Measurements from ENCODE around the gene ZPBP.

ZPBP gene

DNA sequence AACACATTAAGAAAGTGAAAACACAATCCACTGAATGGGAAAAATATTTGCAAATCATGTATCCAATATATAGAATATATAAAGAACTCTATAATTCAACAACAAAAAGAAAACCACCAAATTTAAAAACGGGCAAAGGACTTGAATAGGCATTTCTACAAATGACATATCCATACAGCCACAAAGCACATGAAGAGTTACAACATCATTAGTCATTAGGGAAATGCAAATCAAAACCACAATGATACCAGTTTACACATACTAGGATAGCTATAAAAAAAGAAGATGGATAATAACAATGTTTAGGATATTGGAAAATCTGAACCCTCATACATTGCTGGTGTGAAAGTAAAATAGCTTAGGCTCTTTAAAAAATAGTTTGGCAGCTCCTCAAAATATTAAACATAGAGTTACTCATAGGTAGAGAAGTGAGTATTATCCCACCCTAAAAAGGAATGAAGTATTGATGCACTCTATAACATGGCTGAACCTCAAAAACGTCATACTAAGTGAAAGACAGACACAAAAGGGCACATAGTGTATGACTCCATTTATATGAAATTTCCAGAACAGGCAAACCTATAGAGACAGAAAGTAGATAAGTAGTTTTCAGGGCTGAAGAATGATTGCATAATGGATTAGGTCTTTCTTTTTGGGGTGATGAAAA, 4.5 kb downstream of the ZPBP start:
- no peaks in the 10 kb centered on the region; the same call in 1 of the 2 replicates for H3K36me3 ChIP-seq (ENCODE audit: insufficient read depth, low read length)
- no peak overlapping the region for H2AFZ ChIP-seq (ENCODE audit: low read length)
- H3K9me2 ChIP-seq (ENCODE audit: low read depth, low read length), result no peaks in the 10 kb centered on the region
- H3K79me2 ChIP-seq (ENCODE audit: insufficient read depth, low read length), result no peaks in the 10 kb centered on the region
- H3K4me2 ChIP-seq (ENCODE audit: low read length), result no peak overlapping the region
- H3K27ac ChIP-seq (ENCODE audit: low read depth, low read length, poor library complexity, severe bottlenecking), result no peak overlapping the region
- H4K20me1 ChIP-seq (ENCODE audit: insufficient read depth, low read length), result no peaks in the 10 kb centered on the region
- no peaks in the 10 kb centered on the region for H3F3A ChIP-seq (ENCODE audit: insufficient read depth, low read length)
- TF ChIP-seq EZH2 (IDR thresholded peaks at IDR 0.05; ENCODE audit: borderline replicate concordance, low read length), result no peak
- TF ChIP-seq, protein P1, sequence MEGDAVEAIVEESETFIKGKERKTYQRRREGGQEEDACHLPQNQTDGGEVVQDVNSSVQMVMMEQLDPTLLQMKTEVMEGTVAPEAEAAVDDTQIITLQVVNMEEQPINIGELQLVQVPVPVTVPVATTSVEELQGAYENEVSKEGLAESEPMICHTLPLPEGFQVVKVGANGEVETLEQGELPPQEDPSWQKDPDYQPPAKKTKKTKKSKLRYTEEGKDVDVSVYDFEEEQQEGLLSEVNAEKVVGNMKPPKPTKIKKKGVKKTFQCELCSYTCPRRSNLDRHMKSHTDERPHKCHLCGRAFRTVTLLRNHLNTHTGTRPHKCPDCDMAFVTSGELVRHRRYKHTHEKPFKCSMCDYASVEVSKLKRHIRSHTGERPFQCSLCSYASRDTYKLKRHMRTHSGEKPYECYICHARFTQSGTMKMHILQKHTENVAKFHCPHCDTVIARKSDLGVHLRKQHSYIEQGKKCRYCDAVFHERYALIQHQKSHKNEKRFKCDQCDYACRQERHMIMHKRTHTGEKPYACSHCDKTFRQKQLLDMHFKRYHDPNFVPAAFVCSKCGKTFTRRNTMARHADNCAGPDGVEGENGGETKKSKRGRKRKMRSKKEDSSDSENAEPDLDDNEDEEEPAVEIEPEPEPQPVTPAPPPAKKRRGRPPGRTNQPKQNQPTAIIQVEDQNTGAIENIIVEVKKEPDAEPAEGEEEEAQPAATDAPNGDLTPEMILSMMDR (IDR thresholded peaks at IDR 0.05; ENCODE audit: low read length), result no peak
- peaks cover 12% of the 10 kb centered on the region for H3K4me1 ChIP-seq (ENCODE audit: insufficient read depth, low read length, severe bottlenecking)
- H3K4me3 ChIP-seq (ENCODE audit: low read depth, low read length, poor library complexity, severe bottlenecking), result no peak overlapping the region
- no peaks in the 10 kb centered on the region for H3K27me3 ChIP-seq (ENCODE audit: insufficient read depth, low read length)
- no peaks in the 10 kb centered on the region; the same call in 1 of the 2 replicates for H3K9me3 ChIP-seq (ENCODE audit: low read length)
- H3K9ac ChIP-seq (ENCODE audit: low read length), result no peak overlapping the region

DNA sequence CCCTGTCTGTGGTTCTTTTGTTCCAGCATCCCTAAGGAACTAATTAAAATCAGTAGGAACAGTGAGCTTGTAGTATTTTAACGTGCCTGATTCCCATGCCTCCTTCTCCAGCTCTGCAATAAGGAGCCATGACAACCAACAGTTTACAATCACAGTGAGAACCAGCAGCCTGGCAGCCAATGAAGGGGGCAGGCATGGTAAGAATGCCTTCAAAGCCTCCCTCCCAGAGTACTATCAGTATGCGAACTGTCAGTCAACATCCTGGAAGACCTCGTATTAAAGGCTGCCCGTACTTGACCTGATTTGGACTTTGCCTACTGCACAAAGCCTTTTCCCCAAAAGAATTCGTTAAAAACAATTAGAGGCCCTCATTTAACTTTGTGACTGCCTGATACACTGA, 7.7 kb downstream of the ZPBP start:
- H3F3A ChIP-seq (ENCODE audit: insufficient read depth, low read length), result no peaks in the 10 kb centered on the region
- H3K79me2 ChIP-seq (ENCODE audit: insufficient read depth, low read length), result no peaks in the 10 kb centered on the region
- H3K4me1 ChIP-seq (ENCODE audit: insufficient read depth, low read length, severe bottlenecking), result no peaks in the 10 kb centered on the region
- H3K4me2 ChIP-seq (ENCODE audit: low read length), result no peak overlapping the region
- no peaks in the 10 kb centered on the region for H3K9me2 ChIP-seq (ENCODE audit: low read depth, low read length)
- H3K27me3 ChIP-seq (ENCODE audit: insufficient read depth, low read length), result no peaks in the 10 kb centered on the region
- no peak overlapping the region for H2AFZ ChIP-seq (ENCODE audit: low read length)
- TF ChIP-seq, protein P1 (IDR thresholded peaks at IDR 0.05; ENCODE audit: low read length), result no peak
- TF ChIP-seq EZH2 (IDR thresholded peaks at IDR 0.05; ENCODE audit: borderline replicate concordance, low read length), result no peak
- H3K27ac ChIP-seq (ENCODE audit: low read depth, low read length, poor library complexity, severe bottlenecking), result no peak overlapping the region
- no peak overlapping the region for H3K4me3 ChIP-seq (ENCODE audit: low read depth, low read length, poor library complexity, severe bottlenecking)
- H3K9ac ChIP-seq (ENCODE audit: low read length), result no peak overlapping the region
- no peaks in the 10 kb centered on the region; the same call in 1 of the 2 replicates for H3K9me3 ChIP-seq (ENCODE audit: low read length)
- no peaks in the 10 kb centered on the region for H4K20me1 ChIP-seq (ENCODE audit: insufficient read depth, low read length)
- H3K36me3 ChIP-seq (ENCODE audit: insufficient read depth, low read length), result no peaks in the 10 kb centered on the region; the same call in 1 of the 2 replicates

DNA sequence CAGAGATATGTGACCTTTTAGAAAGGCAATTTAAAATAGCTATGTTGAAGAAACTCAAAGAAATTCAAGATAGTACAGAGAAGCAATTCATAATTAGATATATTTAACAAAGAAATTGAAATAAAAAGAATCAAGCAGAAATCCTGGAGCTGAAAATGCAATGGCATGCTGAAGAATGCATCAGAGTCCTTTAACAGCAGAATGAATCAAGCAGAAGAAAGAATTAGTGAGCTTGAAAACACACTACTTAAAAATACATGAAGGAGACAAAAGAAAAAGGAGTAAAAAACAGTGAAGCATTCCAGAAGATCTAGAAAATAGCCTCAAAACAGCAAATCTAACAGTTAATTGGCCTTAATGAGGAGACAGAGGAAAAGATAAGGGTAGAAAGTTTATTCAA, 20.0 kb downstream of the ZPBP start:
- no peaks in the 10 kb centered on the region for H3K27me3 ChIP-seq (ENCODE audit: insufficient read depth, low read length)
- no peaks in the 10 kb centered on the region for H3K79me2 ChIP-seq (ENCODE audit: insufficient read depth, low read length)
- no peak overlapping the region for H3K9ac ChIP-seq (ENCODE audit: low read length)
- no peaks in the 10 kb centered on the region for H4K20me1 ChIP-seq (ENCODE audit: insufficient read depth, low read length)
- H3K36me3 ChIP-seq (ENCODE audit: insufficient read depth, low read length), result no peaks in the 10 kb centered on the region; the same call in 1 of the 2 replicates
- TF ChIP-seq EZH2 (IDR thresholded peaks at IDR 0.05; ENCODE audit: borderline replicate concordance, low read length), result no peak
- TF ChIP-seq, protein P1 (IDR thresholded peaks at IDR 0.05; ENCODE audit: low read length), result no peak
- no peaks in the 10 kb centered on the region for H3K4me1 ChIP-seq (ENCODE audit: insufficient read depth, low read length, severe bottlenecking)
- no peaks in the 10 kb centered on the region for H3K9me2 ChIP-seq (ENCODE audit: low read depth, low read length)
- H3K4me3 ChIP-seq (ENCODE audit: low read depth, low read length, poor library complexity, severe bottlenecking), result no peak overlapping the region
- no peak overlapping the region for H3K27ac ChIP-seq (ENCODE audit: low read depth, low read length, poor library complexity, severe bottlenecking)
- H3K9me3 ChIP-seq (ENCODE audit: low read length), result peaks cover 7% of the 10 kb centered on the region; the same call in 1 of the 2 replicates
- no peak overlapping the region for H2AFZ ChIP-seq (ENCODE audit: low read length)
- H3K4me2 ChIP-seq (ENCODE audit: low read length), result no peak overlapping the region
- no peaks in the 10 kb centered on the region for H3F3A ChIP-seq (ENCODE audit: insufficient read depth, low read length)
